ENCODE results near the gene NES.
"Not testable (repeated sequence)": the region's sequence is repeated elsewhere in the genome, so short reads cannot be mapped to it uniquely, and the experiment has no call there.

Gene NES

DNA sequence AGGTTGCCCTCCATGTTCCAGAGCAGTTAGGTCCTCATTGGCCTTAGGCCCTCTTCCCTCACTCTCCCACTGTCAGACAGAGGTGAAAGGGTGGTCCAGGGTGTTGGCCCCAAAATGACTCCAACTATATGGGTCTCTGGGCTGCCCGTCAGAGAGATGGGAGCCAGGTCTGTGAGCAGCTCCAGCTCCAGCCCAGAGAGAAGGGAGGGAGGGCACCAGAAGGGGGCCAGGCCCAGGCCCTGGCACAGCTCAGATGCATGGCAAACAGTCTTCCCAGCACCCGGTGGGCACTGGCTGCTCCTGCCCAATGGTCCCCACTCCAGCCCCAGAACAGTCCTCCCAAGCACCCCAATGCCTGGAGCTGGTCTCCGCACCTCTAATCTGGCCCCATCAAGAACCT, 33.1 kb downstream of the NES start:
- DNase-seq: no peak

DNA sequence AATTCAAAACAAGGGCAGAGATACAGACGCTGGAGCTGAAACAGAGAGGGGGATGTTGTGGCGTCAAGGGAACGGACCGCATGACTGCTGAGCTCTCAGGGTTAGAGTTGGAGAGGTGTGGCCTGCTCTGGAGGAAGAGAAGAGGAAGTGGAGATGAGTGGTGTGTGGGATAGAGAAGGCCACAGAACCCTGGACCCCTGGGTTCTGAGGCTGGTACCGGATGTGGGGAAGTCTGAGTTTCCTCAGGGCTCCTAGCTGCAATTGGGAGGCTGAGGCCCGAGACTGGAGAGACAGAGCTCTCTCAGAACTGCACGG, 33.5 kb downstream of the NES start:
- DNase-seq: peak; percentile 88

DNA sequence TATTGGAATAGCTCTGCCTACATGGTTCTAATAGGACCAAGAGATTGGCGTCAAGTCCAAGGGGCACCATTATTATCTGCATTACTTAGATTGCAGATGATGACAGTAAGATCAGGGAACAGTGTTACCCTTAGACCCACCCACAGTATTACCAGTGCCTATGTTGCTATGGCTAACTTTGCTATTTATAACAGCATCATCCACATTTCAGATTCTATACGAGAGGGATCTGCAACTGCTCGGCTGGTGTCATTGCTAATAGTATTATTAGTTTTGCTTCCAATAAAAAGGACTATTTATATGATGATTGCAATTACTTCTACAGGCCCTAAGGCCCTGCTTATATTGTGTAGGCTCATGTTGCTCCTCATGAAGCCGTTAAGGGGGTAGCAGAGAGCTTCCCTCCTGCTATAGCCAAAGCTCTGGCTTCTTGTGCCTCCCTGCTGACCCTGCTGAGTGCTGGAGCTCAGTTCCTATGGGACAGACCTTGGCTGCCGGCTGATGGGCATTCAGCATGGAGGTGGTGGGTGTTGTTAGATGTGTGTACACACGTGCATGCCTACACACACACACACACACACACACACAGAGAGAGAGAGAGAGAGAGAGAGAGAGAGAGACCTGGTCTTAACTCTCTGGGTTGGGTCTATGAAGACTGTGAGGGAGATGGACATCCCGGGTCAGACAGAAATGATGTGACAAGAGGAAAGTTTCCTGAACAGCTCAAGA, 34.0 kb downstream of the NES start:
- no peak for DNase-seq

DNA sequence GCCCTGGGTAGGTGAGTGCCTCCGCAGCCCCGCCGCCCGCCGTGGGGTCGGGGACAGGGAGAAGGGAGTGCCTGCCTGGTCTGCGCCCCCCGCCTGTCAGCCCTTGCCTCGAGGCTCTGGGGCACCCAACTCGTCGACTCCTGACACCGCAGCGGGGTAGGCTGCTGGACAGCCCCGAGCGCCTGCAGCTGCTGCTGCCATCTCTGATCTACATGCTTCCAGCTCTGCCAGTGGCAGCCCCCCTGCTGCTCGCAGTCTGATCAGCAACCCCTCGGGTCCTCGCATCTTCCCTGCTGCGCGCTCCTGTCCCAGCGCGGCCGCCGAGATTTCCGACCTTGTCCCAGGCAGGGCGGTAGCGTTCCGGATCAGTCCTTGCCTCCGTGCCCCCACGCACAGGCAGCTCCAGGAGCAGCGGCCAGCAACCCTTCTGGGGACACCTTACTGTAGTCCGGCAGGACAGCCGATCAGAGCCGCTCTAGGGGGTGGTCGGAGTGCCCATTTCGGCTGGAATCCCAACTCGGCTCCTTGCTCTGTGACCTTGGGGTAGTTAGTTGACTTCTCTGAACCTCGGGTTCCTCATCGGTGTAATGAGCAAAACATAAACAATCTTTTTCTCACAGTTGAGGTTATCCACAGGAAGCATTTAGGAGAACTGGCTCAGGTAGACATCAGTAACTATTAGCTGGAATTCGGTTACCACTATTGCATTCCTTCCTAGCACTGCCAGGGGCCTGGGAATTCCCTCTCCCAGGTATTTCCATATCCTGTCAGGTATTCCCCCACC, 34.8 kb downstream of the NES start:
- DNase-seq: no peak

DNA sequence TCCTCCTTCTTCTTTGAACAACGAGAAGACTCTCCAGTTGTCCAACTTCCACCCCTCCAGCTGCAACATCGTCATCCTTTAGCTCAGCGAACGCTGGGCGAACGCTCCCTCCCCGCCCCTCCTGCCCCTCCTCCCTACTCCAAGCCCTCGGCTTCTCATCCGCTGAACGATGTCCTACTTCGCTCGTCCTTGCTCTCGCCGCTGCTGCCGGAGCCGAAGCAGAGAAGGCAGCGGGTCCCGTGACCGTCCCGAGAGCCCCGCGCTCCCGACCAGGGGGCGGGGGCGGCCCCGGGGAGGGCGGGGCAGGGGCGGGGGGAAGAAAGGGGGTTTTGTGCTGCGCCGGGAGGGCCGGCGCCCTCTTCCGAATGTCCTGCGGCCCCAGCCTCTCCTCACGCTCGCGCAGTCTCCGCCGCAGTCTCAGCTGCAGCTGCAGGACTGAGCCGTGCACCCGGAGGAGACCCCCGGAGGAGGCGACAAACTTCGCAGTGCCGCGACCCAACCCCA, 35.4 kb downstream of the NES start, which contains the start of gene BCAN:
TSS of gene BCAN (plus strand) at position 357 of the 504 bp plus-strand sequence. CDS start 3,938 bp downstream, outside the sequence.
- DNase-seq: peak; percentile 32

DNA sequence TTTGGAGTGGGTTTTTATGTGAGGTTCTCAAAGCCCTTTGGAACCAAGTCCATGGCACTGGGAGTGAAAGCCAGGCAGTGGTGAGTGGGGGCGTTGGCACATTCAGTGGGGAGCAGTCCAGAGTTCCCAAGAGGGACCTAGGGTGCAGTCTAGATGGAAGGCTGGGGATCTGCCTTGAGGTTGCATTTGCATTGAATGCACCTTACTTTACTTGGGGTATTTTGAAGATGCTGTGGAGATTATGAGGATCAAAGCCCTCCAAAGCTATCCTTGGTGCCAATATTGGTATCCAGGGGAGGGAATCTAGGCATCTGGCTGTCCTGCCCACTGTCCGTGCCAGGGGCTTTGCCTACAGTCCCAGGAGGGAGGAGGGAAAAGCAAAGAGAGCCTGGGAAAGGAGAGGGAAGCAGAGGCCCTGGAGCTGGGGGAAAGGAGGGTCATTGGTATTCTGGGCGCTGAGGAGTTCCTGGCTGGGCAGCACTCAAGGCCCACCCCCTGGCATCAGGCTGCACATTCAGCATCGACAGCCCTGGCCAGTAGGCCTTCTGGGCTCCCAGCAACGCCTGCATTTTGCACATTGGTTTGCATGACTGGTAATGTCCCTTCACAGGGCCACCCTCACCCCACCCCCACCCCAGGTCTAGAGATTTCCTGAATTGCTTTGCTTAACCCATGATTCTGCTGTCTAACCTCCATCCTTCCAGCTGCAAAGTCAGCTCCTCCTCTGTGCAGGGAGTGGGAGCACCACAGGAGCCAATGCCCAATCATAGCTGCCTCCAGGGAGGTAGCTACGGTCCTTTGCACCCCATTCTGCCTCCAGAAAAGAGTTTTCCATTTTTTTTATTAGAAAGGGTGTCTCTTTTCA, 36.1 kb downstream of the NES start:
- DNase-seq: no peak

DNA sequence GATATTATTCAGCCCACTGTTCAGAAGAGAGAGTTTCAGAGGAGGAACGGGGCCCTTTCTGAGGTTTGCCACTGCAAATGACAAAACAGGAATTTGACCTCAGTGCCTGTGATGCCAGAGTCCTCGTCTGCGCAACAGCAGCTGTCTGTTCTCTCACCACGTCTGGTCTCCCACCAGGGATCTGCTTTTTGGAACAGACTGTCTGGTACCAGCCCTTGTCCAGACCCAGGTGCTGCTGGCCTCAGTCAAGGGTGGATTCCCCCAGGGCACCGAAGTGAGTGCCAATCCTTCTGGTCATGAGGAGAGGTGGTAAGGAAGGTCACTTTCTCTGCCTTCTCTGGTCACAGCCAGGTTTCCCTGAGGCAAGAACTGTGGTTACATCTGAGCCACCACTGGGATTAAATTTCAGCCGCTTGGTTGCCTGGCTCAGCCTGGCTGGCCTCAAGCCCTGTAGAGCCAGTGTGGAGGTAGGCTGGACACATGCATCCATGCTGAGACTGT, 37.6 kb downstream of the NES start:
- no peak for DNase-seq

DNA sequence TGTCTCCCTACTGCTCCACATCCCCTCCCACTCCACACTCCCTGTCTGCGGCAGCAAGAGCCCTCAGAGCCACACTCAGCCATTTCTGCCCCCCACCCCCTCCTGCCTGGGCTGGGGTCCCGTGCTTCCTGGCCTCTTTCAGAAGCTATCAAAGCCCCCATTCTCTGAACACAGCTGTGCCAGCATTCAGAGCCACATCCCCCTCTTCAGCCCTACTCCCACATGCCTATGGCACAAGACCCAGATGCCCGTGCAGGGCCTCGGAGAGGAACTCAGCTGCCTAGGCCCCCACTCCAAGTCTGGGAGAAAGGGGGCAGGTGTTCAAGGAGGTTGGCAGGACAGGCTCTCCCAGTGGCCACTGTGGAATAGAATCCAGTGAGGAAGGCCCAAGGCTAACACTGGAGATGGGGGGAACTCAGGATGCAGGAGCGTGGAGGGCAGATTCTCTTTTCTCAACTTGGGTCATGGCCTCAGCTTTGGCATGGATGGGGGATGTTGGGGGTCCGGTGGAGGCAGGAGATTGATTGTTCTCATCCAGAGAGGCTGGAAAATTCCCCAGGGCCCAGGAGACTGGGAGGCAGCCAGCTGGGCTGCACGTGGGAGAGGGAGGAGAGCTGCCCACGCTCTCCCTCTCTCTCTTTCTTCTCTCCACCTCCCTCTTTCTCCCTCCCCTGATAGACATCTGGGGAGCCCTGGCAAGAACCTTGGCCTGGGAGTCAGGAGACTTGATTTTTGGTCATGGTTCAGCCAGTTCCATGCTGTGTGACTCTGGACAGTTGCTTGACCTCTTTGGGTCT, 38.8 kb downstream of the NES start:
- no peak for DNase-seq

DNA sequence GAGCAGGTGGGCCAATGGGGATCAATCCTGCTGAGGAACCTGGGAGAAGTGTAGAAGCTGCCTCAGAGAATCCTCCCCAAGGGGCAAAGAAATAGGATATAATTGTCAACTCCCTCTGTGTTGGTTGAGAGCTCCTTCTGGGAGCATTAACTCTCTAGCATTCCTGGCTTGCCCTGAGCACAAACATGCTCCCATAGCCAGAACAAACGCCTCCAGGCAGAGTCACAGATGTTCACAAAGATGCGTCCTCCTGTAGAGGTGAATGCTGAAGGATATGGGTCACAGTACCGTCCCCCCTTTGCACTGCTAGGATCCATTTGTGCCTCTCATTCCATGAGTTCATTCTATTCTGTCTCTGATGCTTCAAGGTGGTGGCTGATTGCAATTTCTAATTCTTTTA, 44.9 kb downstream of the NES start:
- DNase-seq: no peak

DNA sequence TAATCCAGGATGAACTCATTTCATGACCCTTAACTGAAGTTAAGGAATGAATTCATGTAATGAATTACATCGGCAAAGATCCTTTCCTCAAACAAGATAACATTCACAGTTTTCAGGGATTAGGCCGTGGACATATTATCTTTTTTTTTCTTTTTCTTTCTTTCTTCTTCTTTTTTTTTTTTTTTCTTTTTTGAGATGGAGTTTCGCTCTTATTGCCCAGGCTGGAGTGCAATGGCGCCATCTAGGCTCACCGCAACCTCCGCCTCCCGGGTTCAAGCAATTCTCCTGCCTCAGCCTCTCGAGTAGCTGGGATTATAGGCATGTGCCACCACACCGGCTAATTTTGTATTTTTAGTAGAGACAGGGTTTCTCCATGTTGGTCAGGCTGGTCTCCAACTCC, 46.1 kb downstream of the NES start:
- DNase-seq: not testable (repeated sequence)

DNA sequence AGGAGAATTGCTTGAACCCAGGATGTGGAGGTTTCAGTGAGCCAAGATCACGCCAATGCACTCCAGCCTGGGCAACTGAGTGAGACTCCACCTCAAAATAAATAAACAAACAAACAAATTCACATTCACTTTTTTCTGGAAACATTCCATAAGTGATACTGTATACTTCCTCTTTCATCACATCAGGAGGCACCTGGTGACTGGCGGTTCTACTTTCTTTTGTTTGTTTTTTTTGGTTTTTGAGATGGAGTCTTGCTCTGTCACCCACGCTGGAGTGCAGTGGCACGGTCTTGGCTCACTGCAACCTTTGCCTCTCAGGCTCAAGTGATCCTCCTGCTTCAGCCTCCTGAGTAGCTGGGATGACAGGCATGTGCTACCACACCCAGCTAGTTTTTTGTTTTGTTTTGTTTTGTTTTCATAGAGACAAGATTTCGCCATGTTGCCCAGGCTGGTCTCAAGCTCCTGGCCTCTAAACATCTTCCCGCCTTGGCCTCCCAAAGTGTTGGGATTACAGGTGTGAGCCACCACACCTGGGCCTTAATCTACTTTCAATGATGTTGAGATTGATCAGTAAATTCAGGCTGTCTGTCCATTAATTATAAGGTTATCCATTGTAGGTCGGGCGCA, 47.3 kb downstream of the NES start:
- no peak for DNase-seq

DNA sequence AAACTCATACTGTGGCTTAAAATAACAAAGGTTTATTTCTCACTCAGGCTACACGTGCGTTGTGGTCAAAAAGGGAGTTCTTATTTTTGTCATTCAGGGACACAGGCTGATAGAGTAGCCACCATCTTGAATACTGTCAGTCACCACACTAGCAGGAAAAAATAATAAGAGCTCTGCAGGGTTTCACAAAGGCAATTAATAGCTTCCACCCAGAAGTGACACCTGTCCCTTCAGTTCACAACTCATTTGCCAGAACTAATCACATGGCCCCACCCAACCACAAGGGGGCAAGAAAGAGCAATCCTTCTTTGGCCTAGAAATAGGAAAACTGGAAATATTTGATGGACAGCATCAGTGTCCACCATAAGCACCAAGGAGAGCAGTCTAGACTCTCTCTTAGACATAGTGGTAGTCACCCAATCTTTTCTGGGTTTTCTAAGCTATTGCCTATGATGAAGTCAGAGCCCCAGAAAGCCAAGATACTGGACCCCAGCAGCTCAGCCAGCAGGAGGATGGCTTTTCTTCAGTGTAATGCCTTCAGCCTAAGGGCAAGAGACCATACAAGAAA, 49.8 kb downstream of the NES start:
- peak; percentile 71 for DNase-seq

DNA sequence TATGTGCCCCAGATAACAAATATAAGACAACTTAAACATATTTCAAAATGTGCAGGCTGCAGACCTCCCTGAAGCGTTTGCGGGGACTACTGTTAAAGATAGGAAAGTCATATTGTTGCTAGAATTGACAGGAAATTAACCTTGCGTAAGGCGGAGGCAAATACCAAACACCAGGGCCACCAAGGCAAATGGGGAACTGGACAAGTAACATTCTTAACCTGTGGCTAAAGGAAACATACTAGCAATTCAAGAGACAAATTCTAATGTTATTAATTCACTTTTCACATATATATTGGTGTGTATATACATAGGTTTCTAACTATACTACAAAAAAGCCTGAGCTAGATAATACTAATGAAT, 51.1 kb downstream of the NES start:
- DNase-seq: no peak

DNA sequence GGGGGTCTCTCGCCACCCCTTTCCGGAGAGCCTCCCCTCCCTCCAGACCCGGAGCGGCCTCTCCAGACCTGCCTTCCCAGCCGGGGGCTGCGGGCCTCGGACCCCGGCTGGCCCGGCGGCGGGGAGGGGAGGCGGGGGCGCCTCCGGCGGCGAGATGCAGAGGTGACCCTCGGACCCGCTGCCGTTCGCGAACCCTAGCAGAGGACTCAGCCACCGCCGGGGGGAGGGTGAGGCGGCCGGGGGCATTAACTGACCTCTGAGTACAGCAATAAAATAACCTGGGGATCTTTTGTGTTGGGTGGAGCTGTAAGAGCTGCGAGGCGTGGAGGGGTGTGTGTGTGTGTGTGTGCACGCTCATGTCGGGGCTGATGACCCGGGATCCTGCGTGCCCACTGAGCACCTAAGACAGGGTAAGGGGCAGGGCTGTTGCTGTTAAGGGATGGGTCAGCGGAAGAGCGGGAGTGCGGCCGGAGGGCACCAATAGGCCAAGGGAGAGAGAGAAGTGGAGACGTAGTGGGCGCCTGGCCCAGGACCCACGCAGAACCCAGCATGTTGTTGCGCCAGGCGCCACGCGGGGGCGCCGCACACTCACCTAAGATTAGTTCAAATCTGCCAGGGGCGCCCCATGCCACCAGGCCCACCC, 51.6 kb downstream of the NES start:
- peak; percentile 69 for DNase-seq

DNA sequence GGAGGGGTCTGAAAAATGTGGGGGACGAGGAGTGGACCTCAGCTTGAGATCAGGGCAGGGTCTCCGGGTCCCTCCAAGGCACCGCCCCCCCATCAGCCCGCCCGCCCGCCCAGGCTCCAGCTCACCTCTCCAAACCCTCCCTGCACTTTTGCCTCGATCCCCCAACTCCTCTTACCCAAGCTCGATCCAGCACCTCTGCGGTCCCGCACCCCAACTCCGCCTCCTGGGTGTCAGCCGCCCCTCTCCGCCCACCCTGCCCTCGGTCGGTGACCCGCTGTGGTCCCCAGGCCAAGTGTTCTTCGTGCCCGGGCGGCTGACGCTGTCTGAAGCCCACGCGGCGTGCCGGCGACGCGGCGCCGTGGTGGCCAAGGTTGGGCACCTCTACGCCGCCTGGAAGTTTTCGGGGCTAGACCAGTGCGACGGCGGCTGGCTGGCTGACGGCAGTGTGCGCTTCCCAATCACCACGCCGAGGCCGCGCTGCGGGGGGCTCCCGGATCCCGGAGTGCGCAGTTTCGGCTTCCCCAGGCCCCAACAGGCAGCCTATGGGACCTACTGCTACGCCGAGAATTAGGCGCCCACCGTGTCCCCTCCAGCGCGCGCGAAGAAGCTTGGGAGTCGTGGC, 52.3 kb downstream of the NES start:
- DNase-seq: no peak

DNA sequence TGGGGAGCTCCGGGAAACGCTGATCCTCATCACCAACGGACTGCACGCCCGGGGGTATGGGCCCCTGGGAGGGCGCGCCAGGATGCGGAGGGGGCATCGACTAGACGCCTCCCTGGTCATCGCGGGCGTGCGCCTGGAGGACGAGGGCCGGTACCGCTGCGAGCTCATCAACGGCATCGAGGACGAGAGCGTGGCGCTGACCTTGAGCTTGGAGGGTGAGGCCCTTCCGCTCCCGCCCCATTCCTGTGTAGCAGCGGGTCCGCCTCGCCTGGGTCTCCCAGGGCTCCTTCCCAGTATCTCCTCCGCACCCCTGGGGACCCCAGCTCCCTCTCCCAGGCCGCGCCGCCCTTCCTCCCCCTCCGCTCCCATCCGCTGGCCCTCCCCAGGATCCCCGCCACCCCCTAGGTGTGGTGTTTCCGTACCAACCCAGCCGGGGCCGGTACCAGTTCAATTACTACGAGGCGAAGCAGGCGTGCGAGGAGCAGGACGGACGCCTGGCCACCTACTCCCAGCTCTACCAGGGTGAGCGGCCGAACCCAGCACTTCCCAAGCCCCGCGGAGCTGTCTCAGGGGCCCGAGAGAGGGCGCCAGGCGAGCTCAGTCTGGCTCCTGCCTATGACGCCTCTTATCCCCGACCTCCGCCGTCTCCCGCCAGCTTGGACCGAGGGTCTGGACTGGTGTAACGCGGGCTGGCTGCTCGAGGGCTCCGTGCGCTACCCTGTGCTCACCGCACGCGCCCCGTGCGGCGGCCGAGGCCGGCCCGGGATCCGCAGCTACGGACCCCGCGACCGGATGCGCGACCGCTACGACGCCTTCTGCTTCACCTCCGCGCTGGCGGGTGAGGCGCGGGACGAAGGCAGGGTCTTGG, 53.0 kb downstream of the NES start:
- DNase-seq: peak; percentile 82

DNA sequence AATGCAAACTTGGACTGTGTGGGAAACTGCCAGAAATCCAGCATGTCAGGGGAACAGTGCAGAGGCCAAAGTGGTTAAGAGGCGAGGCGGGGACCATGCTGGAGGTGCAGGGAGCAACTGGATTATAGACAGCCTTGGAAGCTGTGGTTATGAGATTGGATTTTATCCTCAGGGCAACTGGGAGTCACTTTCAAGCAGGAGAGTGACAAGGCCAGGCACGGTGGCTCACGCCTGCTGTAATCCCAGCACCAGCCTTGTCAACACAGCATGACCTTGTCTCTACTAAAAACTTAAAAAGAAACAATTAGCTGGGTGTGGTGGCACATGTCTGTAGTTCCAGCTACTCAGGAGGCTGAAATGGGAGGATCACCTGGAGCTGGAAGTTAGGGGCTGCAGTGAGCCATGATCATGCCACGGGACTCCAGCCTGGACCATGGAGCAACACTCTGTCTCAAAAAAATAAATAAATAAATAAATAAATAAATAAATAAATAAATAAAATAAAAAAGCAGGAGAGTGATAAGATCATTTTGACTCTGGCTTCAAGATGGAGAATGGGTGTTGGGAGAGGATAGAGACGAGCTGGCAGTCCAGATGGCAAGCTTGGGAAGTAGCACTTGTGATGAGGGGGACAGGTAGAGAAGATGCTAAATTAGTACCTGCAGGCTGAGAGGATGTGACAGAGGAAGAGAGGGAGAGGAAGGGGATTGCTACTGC, 54.5 kb downstream of the NES start:
- DNase-seq: no peak

DNA sequence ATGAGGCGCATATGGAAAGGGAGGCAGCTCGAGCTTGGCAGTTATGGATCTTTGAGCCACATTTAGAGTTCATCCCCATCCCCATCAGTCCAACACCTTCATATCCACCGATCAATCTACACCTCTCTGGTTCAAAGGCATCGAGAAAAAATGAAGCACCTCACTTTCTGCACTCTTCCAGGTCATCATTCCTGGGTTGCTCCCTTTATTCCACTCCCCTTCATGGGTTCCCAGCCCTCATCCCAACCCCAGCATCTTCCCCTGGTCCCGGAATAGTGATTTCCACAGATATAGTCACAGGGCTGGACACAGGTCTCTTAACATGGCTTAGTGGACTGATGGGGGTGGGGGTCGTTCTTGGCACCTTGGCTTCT, 57.6 kb downstream of the NES start:
- DNase-seq: no peak

Data from hematopoietic multipotent progenitor cell treated with erythropoietin and hydrocortisone succinate and interleukin-3 and kit ligand, for 4 days (in vitro differentiated cells).